Nucleus accumbens (tissue), 56 donors: ENCODE data around the gene CACNA1B.

ENCODE experiments used
- DNase-seq, 56 donors: peaks; one replicate each; lab custom pipeline; 2025; lab: John Stamatoyannopoulos, UW

CACNA1B gene

DNA sequence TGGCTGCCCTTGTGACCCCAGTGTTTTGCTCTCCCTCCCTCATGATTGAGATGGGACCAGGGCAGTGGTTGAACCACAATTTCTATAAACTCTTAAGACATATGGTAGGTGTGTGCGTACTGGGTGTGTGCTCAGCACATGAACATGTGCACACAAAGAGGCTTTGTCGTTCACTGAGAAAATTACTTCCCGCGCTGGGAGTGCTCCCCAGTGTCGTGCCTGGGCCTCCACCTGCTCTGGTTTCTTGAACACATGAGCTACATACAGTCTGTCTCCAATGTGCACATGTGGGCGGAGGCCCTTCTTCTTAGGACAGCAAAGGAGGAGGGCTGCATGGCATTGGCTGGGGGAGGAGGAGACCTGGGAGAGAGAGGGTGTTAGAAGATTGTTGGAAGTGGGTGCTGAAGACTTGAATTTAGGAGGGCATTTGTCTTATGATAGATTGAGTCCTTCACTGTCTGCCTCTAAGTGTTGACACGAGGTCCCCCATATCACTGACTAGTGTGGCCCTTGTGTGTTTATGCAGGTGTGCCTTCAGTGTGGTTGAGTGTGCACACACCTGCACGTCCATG is 170.0 kb downstream of the CACNA1B start:
- DNase-seq: no peak

DNA sequence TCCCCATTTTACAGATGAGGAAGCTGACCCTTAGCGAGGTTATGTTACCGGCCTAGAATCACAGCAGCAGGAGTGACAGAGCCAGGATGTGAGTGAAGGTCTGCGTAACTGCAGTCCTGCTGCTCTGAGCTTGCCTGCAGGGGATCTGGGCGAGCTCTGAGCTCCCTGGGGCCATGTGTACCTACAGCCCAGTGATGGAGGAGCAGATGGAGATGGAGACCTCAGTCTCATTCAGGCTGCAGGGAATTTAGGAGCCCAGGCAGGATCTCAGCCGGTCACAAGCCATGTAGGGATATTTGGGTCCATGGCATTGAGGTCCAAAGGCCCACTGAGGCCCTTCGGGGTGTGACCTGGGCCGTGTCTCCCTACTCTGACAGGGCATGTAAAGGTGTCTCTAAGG is 170.6 kb downstream of the CACNA1B start:
- no peak for DNase-seq

DNA sequence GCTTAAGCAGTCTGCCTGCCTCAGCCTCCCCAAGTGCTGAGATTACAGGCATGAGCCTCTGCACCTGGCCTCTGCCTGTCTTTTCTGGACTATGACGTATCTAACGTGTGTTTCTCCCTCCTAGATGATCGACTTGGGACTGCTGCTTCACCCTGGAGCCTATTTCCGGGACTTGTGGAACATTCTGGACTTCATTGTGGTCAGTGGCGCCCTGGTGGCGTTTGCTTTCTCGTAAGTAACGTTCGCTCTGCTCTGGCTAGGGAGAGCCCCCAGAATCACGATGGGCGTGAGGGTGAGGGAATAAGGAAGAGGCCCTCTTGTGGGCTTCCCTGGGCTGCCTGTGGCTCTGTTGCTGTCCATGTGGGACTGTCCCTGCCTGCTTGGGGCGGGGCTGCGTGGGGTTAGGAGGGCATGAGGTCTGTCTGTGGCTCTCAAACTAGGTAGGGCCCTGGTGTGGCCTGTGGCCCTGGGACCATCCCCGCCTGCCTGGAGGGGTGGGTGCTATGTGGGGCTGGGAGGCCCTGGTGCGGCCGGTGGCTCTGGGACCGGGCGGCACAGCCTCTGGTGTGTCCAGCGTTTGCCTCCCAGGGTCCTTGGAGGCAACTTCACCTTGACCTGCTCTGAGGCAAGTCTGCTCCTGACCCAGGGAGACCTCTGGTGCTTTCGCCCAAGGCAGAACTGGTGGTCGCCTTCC is 171.7 kb downstream of the CACNA1B start:
- DNase-seq: no peak

DNA sequence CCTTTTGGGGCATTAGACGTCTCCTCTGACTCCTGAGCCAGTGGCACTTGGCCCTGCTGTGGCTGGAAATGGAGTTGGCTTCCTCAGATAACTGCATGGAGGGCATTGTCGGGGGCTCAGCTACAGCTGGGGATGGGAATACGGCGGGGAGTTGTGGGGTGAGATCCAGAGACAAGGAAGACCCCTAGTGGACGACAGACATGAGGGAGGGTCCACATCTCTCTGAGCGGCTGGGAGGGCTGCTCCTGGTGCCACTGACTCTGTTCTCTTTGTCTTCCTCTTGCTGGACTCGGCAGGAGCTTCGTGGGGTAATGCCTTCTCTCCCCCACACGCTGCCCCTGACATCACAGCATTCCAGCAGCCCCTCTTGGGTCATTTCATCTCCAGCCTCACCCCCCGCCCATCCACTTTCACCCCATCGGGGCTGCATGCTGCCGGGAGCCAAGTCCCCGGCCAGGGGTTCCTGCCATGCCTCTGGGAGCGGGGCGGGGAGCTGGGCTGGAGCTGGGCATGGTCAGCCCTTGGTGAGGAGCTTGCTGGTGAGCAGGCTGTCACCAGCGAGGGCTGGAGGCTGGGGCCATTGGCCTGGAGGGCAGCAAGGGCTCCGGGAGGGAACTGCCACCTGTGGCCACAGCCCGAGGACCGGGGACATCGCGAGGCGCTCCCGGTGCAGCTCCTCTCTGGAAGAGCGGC is 172.3 kb downstream of the CACNA1B start:
- no peak for DNase-seq

DNA sequence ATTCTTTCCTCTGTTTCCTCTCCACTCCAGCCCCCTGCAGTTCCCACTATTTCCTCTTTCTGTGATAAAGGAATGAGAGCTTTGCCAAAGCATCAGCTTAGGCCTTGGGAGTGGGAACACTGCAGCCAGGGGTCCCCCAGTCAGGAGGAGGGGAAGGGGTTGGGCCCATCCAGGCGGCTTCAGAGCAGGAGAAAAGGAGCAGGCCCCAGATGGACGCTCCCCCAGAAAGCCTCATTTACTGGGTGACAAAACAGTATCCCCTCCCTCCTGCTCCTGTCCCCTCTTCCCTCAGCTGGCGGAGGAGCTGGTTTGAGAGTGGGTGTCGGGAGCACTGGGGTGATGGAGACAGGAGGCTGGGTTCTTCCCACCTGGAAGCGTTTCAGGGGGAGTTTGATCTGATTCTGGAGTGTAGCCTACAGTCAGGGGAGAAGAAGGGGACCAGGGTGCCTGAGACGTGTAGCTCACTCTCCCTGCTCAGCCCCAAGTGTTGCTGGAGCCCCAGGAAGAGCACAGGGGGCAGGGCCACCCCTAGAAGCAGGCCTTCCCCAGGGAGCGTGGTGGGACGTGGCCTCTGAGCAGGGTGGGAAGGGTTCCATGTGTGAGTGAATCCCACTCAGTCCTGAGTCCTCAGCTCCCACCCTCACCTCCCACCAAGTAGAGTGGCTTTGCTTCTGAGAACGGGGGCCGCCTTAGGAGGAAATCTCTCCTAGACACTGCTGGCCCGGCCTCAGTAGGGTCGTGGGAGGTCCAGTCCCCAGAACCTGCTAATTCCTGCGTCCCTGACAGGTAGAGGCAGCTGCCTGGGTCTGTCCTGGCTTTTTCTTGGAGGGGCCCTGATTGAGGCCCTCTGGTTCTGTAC is 173.1 kb downstream of the CACNA1B start:
- DNase-seq: no peak

DNA sequence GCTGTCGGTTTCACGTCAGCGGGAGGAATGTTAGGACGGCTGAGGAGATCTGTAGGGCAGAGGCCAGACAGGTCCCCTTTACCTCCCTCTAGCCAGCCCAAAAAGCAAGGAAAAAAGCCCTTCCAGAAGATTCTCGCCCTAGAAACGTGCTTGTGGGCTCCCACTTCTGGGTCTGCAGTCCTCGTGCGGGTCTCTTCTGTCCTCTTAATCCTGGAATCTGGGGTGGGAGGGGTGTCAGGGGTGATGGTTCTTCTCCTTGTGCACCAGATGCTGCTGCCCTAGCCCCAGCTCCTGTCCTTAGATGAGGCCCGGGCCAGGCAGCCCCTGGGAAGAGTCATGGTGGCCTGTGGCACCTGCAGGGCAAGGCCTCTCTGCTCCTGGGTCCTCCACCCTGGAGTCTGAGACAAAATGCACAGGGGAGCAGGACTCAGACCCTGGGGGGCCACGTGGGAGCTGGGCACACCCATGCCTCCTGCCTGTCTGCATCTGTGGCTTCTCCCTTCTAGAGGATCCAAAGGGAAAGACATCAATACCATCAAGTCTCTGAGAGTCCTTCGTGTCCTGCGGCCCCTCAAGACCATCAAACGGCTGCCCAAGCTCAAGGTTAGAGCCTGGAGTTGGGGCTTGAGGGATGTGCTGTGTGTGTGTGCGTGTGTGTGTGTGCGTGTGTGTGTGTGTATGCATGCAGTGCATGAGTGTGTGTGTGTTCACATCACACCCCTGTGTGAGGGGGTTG is 174.2 kb downstream of the CACNA1B start:
- DNase-seq: no peak

DNA sequence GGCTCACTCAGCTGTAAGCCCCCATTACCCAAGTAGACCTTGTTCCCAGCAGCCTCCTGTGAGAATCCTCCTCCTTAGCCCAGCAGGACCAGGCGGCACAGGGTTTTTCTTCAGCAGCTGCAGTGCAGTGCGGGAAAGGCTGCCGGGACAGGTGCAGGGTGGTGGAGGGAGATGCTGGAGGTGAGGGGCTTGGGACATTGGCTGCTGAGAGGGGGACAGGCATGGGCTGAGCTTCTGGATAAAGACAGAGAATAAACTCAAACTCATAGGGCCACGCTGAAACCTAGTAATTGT is 174.7 kb downstream of the CACNA1B start:
- DNase-seq: no peak

DNA sequence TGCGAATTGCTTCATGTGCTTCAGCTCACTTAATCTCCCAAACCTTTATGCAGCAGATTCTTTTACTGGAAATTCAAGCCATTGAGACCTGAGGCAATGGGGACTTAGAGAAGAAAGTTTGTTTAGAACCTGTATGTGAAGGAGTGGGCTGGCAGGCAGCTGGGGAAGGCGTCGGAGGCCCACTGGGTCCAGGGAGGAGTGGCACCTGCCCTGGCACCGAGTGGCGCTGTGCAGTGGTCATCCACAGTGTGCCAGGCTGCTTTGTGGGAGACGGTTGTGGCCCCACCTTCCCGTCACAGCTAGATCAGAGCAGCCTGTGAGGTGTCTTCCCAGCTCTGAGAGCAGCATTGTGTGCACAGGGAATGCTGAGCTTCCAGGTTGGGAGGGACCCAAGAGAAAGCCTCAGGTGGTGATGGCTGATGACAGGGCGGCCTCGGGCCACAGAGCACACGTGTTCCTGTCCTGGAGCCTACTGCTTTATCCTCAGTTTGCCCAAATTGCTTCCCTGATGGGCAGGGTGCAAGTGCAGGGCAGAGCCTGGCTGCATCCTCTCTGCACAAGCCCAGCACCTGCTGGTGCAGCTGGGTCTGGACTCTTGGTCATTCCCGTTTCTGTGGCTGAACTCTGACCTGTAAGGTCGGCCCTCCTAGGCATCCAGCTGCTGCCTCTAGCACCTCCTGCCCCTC is 175.2 kb downstream of the CACNA1B start:
- no peak for DNase-seq

DNA sequence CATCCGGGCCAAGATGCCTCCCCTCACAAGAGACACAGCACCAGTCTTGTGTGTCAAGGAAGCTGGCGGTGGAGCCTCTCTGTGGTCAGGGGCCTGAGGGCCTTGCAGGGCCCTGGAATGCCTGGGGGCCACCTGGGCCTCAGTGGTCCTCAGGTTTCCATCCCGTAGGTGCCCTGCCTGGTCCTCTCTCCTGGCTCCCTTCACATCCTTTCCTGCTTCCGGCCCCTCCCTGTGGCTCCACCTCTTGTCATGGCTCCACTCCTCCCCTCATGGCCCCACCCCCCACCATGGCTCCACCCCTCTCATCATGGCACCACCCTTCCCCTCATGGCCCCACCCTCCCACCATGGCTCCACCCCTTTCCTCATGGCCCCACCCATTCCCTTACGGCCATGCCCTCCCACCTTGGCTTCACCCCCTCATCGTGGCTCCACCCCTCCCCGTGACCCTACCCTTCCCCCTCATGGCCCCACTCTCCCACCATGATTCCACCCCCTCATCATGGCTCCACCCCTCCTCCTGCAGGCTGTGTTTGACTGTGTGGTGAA is 175.8 kb downstream of the CACNA1B start:
- DNase-seq: peak in 1 of 56 donors; percentile 39

DNA sequence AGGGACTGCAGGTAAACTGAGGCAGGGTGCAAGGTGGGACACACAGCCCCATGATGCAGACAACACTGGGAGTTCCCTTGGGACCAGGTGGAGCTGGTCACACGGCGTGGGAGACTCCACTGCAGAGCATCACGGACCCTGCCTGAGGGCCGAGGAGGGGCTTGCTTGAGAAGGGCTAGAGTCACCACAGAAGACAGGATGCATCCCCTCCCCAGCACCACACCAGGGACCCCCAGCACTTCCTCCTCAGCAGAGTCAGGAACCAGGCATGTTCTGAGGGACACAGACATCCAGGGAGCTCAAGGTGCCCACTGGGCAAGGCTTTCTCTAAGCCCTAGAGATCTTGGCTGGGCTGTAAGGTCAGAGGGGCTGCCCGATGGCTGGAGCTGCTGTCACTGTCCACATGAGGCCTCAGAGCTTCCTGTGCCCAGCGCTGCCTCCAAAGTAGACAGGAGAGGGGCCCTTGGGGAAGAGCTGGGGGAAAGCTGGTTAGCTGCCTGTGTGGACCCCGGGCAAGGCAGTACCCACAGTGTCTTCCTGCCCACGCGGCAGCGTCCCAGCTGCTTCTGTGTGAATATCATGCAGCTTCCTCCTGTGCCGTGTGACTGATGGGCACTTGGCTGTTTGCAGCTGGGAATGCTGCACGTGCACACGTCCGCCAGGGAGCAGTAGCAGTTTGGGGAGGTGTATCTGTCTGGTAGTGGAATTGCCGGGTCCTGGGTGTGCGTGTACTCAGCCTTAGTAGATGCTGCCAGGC is 176.6 kb downstream of the CACNA1B start:
- DNase-seq: no peak

DNA sequence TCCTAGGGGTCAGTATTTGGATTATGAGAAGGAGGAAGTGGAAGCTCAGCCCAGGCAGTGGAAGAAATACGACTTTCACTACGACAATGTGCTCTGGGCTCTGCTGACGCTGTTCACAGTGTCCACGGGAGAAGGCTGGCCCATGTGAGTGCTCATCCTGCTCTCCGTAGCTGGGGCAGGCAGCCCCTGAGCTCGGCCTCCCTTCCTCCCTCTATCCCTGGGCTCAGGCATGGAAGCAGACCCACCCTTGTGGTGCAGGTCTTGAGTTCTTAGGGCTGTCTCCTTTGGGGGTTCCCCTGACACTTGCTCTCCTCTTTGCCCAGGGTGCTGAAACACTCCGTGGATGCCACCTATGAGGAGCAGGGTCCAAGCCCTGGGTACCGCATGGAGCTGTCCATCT is 180.1 kb downstream of the CACNA1B start:
- no peak for DNase-seq

DNA sequence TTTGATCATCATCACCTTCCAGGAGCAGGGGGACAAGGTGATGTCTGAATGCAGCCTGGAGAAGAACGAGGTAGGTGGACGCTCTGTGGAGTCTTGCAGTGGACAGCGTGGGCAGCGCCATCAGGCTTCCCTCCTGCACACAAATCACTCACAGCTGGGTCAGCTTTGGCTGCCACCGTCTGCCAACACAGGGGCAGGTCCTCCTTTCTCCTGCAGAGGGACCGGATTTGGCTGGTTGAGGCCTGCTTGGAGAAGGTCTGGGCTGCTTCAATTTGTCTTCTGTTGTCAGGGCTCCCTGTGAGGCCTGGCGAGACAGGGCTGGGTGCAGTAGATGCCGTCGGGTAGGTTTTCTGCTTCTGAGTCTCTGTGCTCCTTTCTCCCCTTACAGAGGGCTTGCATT is 180.6 kb downstream of the CACNA1B start:
- DNase-seq: no peak

DNA sequence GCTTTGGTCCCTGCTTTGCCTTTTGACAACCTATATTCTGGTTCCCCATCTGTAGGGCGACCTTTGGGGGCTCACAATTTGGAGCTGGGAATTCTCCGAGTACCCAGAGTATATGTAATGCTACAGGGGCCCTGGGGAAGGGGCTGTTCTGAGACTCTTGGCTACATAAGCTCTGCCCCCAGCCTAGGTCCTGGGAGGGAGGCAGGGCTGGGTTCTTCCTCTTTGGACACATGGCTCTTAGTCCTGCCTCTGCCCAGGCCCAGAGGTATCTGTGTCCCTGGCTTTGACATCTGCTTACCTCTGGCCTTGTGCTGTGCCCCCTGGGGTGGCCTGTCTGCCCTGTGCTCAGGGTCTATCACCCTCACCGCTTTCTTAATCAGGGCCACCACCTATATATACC is 181.6 kb downstream of the CACNA1B start:
- DNase-seq: no peak

DNA sequence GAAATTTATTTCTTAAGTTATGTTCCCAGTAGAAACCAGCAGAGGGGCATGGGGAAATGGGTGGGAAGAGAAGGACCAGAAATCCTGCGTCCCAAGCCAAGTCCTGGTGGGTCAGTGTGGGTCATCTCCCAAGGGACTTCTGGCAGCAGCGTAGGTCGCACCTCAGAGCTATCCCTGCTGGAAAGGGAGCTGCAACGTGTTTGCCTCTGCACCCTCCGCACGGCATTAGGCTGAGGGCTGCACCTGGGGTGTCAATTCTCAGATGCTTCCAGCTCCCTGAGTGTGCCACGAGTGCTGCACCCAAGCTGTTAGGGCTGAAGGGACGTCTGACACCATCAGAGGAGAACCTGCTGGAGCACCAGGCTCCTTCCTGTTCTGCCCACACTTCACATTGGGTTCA is 182.8 kb downstream of the CACNA1B start:
- no peak for DNase-seq

DNA sequence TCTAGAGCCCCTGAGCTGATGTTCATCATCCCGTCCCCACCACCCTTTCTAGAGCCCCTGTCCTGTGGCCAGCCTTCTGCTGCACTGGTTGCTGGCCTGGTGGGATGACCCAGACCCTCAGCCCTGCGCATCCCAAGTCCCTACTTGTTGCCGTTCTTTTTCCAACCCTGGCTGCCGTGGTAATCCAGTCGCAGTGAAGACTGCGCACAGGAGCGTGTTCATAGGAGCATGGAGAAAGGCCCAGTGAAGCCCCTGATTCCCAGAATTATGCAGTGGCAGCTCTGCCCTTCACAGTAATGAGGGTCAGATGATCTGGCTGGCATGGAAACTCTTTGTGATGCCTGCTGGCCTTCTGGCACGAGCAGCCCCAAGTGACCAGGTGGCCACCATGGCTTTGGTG is 183.3 kb downstream of the CACNA1B start:
- DNase-seq: no peak

DNA sequence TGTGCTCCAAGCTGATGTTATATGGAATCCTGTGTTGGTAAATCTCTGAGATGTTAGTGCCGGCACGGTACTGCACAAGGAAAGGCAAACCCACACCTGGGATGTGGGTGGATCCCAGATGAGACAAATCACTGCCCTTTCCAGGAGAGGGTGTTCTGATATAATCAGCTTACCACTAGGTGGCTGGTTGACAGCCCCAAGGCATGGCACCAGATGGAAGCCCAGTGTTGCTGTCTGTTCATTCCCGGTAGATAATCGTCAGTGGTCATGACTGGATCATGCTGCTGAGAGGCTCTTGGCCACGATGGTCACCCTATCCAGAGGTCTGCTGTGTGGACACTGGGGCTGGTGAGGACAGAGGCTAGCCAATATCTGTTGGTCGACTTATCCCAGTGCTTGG is 184.0 kb downstream of the CACNA1B start:
- DNase-seq: no peak

DNA sequence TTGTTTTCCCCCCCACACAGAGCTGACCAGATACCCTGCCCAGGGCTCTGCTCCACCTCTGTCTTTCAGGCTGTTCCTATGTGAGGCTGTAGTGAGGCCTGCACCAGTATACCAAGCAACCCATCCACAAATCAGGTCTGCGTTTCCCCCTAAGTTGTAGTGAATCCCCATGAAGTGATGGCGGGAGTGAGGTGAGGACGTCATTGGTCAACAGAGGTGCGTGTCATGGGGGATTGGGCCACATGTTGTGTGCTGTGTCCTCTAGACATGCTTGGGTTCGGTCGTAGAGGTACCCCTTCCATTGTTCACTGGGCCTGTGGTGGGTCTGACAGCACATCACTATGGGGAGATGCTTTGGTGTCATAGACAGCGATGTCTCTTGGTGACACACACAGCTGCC is 184.6 kb downstream of the CACNA1B start:
- DNase-seq: no peak

DNA sequence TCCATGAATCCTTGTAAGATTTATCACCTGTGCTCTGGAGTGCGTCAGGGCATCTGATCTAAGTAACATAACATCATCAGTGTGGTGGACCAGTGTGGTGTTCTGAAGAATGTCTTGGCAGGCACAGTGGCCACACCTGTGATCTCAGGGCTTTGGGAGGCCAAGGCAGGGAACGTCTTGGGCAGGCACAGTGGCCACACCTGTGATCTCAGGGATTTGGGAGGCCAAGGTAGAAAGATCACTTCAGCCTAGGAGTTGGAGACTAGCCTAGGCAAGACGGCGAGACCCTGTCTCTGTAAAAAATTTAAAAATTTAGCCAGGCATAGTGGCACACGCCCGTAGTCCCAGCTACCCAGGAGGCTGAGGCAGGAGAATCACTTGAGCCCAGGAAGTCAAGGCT is 185.5 kb downstream of the CACNA1B start:
- no peak for DNase-seq

DNA sequence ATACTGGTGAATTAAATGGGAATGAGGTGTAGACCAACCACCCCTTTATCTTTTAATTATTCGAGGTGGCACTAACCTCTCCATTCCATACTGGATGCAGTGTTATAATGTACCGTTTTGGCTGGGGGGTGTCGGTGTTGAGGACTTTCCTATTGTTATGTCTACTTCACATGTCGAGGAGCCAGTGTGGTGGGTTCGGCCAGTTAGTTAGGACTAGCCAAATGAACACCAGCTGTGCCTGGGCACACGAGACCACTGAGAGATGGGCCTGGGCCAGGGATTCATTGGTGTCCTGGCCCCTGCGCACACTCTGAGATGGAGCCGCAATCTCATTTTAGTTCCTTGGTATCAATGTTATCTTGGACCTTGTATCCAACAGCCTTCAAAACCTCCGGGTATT is 186.2 kb downstream of the CACNA1B start:
- DNase-seq: no peak
